SK-N-SH (cell line): ENCODE data around the gene ATP2A3.

Experiments used
- CTCF ChIP-seq: fragments of 200-600 bp; sonication (generic); IDR thresholded peaks from 2 replicates; pipeline ENCODE4 v1.6.1; 2017; ENCODE audit warnings: antibody characterized with exemption, mild to moderate bottlenecking, moderate library complexity
- ELF1 ChIP-seq: IDR thresholded peaks from 2 replicates; pipeline ENCODE4 v1.4.0; 2012
- PBX3 ChIP-seq: IDR thresholded peaks from 2 replicates; pipeline ENCODE4; 2012
- POLR2AphosphoS5 ChIP-seq: IDR thresholded peaks from 2 replicates; pipeline ENCODE4 v1.6.1; 2012; ENCODE audit warnings: low read depth, low read length
- SMC3 ChIP-seq: IDR thresholded peaks from 2 replicates; pipeline ENCODE4 v1.6.1; 2012; ENCODE audit warnings: low read depth, low read length, improper control_type of control experiment
- TF ChIP-seq, protein P1 (sequence below): IDR thresholded peaks from 2 replicates; pipeline ENCODE4 v1.6.1; 2012; ENCODE audit warnings: mild to moderate bottlenecking, low read depth, low read length, moderate library complexity

- TF ChIP-seq, protein P1, sequence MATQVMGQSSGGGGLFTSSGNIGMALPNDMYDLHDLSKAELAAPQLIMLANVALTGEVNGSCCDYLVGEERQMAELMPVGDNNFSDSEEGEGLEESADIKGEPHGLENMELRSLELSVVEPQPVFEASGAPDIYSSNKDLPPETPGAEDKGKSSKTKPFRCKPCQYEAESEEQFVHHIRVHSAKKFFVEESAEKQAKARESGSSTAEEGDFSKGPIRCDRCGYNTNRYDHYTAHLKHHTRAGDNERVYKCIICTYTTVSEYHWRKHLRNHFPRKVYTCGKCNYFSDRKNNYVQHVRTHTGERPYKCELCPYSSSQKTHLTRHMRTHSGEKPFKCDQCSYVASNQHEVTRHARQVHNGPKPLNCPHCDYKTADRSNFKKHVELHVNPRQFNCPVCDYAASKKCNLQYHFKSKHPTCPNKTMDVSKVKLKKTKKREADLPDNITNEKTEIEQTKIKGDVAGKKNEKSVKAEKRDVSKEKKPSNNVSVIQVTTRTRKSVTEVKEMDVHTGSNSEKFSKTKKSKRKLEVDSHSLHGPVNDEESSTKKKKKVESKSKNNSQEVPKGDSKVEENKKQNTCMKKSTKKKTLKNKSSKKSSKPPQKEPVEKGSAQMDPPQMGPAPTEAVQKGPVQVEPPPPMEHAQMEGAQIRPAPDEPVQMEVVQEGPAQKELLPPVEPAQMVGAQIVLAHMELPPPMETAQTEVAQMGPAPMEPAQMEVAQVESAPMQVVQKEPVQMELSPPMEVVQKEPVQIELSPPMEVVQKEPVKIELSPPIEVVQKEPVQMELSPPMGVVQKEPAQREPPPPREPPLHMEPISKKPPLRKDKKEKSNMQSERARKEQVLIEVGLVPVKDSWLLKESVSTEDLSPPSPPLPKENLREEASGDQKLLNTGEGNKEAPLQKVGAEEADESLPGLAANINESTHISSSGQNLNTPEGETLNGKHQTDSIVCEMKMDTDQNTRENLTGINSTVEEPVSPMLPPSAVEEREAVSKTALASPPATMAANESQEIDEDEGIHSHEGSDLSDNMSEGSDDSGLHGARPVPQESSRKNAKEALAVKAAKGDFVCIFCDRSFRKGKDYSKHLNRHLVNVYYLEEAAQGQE: no peak
- TF ChIP-seq SMC3: no peak
- no peak for TF ChIP-seq CTCF
- TF ChIP-seq POLR2AphosphoS5: no peak
- no peak for TF ChIP-seq ELF1
- TF ChIP-seq PBX3: no peak
These were observed 49.9 kb downstream of the ATP2A3 start for GRCh38 chr17:3914312-3914670.
